Activated T-helper 2 cell treated with anti-CD3 and anti-CD28 coated beads, Interferon-gamma antibody, Interleukin-2, Interleukin-4, amounts not matched to agents 10 μg/mL and 5 μg/mL and 100 μg/mL, durations not matched to agents 14 hours and 24 hours and 36 hours (primary cell): ENCODE measurements around the gene ARF1. TPM values are rescaled to one million over a fixed set of nuclear protein-coding genes. Genes with fewer than 3 reads are reported as not detected.

Experiments
- DNase-seq: peaks from one replicate; pipeline ENCODE4 v3.0.0; 2021; ENCODE audit warnings: low spot score
- H3K27ac Mint-ChIP-seq: one replicate; pipeline ENCODE4 v1.8.0; 2021; ENCODE audit warnings: mixed read lengths
- H3K27me3 Mint-ChIP-seq: one replicate; pipeline ENCODE4 v1.8.0; 2021; ENCODE audit warnings: low read depth, mixed read lengths
- H3K36me3 Mint-ChIP-seq: one replicate; pipeline ENCODE4 v1.8.0; 2021; ENCODE audit warnings: low read depth, mixed read lengths
- H3K4me1 Mint-ChIP-seq: one replicate; pipeline ENCODE4 v1.8.0; 2021; ENCODE audit warnings: low read depth, mixed read lengths
- H3K4me3 Mint-ChIP-seq: one replicate; pipeline ENCODE4 v1.8.0; 2021; ENCODE audit warnings: low read depth, mild to moderate bottlenecking, moderate library complexity, mixed read lengths
- H3K9me3 Mint-ChIP-seq: one replicate; pipeline ENCODE4 v1.8.0; 2021; ENCODE audit warnings: mixed read lengths
- intact Hi-C: fragments of 100-400 bp; cut with micrococcal nuclease; formaldehyde crosslinking; loops from one replicate; pipeline ENCODE4 v1.15.1; 2023
- total RNA-seq: library from RNA; stranded (reverse); gene quantifications from 2 replicates; pipeline ENCODE4 v1.2.3, GENCODE V29; 2022

Gene ARF1
- total RNA-seq, 1 donor from 2014 or later: 410 TPM

DNA sequence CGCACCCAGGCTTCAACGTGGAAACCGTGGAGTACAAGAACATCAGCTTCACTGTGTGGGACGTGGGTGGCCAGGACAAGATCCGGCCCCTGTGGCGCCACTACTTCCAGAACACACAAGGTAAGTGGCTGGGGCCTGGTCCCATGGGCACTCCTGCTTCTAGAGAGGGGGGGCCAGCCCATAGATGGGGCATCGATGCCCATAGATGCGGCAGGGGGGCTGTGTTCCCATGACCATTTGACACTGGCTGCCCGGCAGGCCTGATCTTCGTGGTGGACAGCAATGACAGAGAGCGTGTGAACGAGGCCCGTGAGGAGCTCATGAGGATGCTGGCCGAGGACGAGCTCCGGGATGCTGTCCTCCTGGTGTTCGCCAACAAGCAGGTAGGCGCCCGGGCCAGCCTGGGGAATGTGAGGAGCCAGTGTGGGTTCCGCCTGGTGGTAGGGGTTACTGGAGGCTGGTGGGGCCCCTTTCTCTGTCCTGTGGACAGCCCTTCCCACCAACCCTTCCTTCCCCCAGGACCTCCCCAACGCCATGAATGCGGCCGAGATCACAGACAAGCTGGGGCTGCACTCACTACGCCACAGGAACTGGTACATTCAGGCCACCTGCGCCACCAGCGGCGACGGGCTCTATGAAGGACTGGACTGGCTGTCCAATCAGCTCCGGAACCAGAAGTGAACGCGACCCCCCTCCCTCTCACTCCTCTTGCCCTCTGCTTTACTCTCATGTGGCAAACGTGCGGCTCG is 15.0 kb downstream of the ARF1 start:
- peaks cover 8% of the 10 kb centered on the region for H3K4me1 Mint-ChIP-seq
- peaks cover 84% of the 10 kb centered on the region for H3K36me3 Mint-ChIP-seq
- no peak for DNase-seq
- peaks cover 17% of the 10 kb centered on the region for H3K9me3 Mint-ChIP-seq
- H3K27ac Mint-ChIP-seq: no peak overlapping the region
- no peaks in the 10 kb centered on the region for H3K27me3 Mint-ChIP-seq
- no peak overlapping the region for H3K4me3 Mint-ChIP-seq
- intact Hi-C loops: no loop called here

DNA sequence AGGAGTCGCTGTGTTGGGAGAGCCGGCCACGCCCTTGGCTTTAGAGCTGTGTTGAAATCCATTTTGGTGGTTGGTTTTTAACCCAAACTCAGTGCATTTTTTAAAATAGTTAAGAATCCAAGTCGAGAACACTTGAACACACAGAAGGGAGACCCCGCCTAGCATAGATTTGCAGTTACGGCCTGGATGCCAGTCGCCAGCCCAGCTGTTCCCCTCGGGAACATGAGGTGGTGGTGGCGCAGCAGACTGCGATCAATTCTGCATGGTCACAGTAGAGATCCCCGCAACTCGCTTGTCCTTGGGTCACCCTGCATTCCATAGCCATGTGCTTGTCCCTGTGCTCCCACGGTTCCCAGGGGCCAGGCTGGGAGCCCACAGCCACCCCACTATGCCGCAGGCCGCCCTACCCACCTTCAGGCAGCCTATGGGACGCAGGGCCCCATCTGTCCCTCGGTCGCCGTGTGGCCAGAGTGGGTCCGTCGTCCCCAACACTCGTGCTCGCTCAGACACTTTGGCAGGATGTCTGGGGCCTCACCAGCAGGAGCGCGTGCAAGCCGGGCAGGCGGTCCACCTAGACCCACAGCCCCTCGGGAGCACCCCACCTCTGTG is 15.9 kb downstream of the ARF1 start:
- peaks cover 74% of the 10 kb centered on the region for H3K36me3 Mint-ChIP-seq
- intact Hi-C loops: no loop called here
- no peak for DNase-seq
- peaks cover 17% of the 10 kb centered on the region for H3K9me3 Mint-ChIP-seq
- H3K27ac Mint-ChIP-seq: no peak overlapping the region
- H3K4me1 Mint-ChIP-seq: peaks cover 10% of the 10 kb centered on the region
- no peak overlapping the region for H3K4me3 Mint-ChIP-seq
- no peaks in the 10 kb centered on the region for H3K27me3 Mint-ChIP-seq

DNA sequence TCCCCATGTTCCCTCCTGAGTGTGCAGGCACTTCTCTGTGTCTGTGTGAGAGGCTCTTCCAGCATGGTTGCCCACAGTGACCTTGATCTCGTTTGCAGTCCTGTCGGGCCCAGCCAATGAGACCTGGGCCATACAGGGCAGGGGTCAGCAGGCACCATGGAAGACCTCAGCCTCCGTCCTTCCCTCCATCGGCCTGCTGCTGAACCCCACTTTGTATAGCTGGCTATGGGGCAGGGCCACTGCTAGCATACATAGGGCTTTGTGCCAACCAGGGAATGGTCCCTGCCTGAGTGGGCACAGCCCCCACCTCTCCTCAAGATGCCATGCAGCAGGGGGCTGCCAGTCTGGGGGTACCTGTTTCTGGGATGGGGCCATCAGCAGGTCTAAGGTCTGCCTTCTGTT is 16.8 kb downstream of the ARF1 start:
- H3K27me3 Mint-ChIP-seq: no peaks in the 10 kb centered on the region
- peaks cover 18% of the 10 kb centered on the region for H3K4me1 Mint-ChIP-seq
- H3K9me3 Mint-ChIP-seq: peaks cover 13% of the 10 kb centered on the region
- intact Hi-C loops: no loop called here
- H3K27ac Mint-ChIP-seq: no peak overlapping the region
- DNase-seq: no peak
- H3K36me3 Mint-ChIP-seq: peaks cover 68% of the 10 kb centered on the region
- H3K4me3 Mint-ChIP-seq: no peak overlapping the region

DNA sequence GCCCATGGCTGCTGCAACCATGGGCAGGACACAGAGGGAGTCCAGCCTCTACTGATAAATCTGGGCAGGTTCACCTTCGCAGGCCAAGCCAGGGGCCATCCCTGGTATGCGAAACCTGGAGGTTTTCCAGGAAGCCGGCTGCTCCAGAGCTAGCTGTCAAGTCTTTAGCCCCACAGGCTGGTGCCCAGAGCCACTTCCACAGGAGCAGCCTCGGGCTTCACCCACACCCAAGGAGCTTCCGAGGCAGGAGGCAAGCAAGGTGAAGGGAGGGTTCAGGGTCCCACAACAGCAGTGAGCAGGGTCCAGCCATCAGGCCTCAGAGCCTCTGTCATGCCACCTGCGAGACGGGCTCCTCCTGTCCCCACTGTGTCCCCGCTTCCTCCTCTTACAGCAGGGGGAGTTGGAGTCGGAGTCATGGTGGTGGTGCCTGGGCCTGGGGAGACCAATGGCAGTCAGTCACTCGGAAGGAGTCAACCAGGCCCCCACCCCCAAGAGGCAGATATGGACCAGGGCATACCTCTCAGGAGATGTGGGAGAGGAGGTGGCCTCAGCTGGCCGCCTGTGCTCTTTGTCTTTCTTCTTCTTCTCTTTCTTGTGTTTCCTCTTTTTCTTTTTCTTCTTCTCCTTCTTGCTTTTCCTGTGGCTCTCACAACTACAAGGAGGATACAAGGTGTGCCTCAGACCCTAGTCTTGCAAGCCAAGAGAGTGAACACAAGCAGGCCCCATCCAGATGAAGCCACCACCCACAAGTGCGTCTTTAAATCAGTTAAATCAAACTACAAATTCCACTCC is 18.5 kb downstream of the ARF1 start:
- Mint-ChIP-seq H3K4me3 (peak overlapping the region; percentile 61), H3K36me3 (peaks cover 54% of the 10 kb centered on the region), H3K4me1 (peaks cover 19% of the 10 kb centered on the region), H3K9me3 (no peaks in the 10 kb centered on the region), H3K27ac (peak overlapping the region; percentile 68), H3K27me3 (no peaks in the 10 kb centered on the region)
- no peak for DNase-seq
- intact Hi-C loops: loop anchor here (10.0 kb wide), 2 partner anchors 304 to 366 kb away; partner anchors contain the start of genes JMJD4, SNAP47 and TRIM11

DNA sequence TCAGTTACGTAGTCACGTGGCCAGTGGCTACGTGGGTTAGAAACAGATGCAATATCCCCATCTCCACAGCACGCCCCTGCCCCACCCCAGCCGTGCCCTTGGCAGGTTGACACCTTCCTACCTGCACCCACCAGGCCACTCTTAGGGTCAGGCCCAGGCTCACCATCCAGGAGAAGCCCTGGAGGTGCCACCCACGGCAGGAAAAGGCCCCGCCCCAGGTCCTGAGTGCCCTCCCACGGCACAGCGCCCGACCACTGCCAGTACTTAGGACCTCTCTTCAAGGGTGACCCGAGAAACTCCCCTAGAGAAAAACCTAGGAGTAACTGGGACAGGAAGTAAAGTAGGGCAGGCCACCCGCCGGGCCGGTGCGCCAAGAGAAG is 19.1 kb downstream of the ARF1 start:
- Mint-ChIP-seq H3K27me3 (no peaks in the 10 kb centered on the region), H3K36me3 (peaks cover 52% of the 10 kb centered on the region)
- intact Hi-C loops: loop anchor here (10.0 kb wide), 2 partner anchors 303 to 367 kb away; partner anchors contain the start of genes JMJD4, SNAP47 and TRIM11

DNA sequence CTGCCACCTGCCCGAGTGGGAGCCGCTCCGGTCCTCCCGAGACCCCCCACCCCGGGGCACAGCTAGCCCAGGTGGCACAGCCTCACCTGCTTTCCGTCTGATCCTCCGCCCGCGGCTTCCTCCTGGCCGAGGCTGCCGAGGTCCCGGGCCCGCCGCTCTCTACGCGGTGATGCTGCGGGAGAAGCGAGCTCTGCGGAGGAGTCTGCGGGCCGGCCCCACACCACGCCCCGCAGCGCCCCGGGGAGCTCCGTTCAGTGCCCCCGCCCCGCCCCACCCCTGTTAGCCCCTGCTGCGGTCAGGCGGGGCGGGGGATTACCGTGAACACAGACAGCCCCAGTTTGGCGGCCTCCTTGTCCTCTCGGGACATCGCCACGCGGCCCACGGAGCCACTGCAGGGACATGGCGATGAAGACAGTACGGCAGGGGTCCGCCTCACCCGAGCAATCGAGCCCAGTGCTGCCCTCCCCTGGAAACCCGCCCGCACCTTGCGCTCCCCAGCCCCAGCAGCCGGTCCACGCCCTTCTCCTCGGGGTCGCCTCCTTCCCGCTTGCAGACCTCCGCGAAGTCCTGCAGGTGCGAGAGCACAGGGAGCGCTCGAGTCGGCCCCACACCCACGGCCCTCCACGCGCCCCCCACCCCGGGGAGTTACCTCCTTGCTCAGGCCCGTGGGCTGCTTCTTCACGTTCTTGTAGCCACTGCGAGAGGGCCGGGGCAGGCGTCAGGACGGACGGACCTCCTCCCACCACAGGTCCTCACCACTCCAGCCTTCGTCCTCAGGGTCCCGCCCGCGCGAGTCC is 19.7 kb downstream of the ARF1 start:
- peak overlapping the region; percentile 77 for H3K4me3 Mint-ChIP-seq
- H3K27ac Mint-ChIP-seq: peak overlapping the region; percentile 46
- no peaks in the 10 kb centered on the region for H3K27me3 Mint-ChIP-seq
- peaks cover 22% of the 10 kb centered on the region for H3K4me1 Mint-ChIP-seq
- peak; percentile 47 for DNase-seq
- peaks cover 52% of the 10 kb centered on the region for H3K36me3 Mint-ChIP-seq
- intact Hi-C loops: loop anchor here (10.0 kb wide), 2 partner anchors 303 to 367 kb away; partner anchors contain the start of genes JMJD4, SNAP47 and TRIM11
- H3K9me3 Mint-ChIP-seq: no peaks in the 10 kb centered on the region

More for the DNA sequence above, 19.1 kb downstream of the ARF1 start:
- DNase-seq: no peak
- Mint-ChIP-seq H3K4me1 (peaks cover 22% of the 10 kb centered on the region), H3K27ac (peak overlapping the region; percentile 68), H3K9me3 (no peaks in the 10 kb centered on the region), H3K4me3 (peak overlapping the region; percentile 61)

DNA sequence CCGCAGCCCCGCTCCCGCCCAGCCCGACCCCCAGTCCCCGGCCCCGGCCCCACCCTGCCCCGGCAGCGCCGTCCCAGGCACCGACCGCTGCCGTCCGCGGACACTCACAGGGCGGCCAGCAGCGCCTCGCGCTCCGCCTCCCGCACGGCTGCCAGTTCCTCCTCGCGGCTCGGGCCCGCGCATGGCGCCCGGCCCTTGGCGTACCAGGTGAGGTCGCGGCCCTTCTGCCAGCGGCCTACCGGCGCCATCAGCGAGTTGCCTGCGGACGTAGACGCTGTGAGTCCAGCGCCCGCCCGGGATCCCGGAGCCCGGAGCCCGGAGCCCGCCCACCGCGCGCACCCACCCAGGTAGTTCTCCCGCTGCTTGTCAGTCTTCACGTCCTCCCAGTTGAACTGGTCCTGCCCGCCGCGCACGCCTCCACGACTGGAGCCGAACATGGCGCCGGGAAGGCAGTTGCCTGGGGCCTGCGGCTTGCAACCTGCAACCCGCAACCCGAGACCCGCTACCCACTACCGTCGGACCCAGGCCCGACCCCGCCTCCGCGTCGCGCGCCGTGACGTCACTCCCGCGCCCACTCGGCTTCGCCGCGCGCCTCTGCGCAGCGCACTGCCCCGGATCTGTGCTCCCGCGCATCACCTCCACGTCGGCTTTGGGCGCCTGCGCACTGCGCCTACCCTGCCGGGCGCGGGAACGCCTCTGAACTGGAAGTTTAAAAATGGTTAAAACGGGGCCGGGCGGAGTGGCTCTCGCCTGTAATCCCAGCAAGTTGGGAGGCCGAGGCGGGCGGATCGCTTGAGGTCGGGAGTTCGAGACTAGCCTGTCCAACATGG is 20.5 kb downstream of the ARF1 start, which contains the start of gene C1orf35:
Gene C1orf35 (minus strand): TSS at position 535 of the 830 bp plus-strand sequence. CDS start 98 bp downstream, at position 437.
- intact Hi-C loops: loop anchor here (1.0 to 10.0 kb wide), 5 partner anchors 21 to 368 kb away; partner anchors contain the start of genes ARF1, GUK1, JMJD4 and SNAP47
- Mint-ChIP-seq H3K27ac (peak within 1 kb of the TSS; percentile 90), H3K27me3 (no peaks in the 10 kb centered on the region), H3K4me1 (peaks cover 22% of the 10 kb centered on the region), H3K36me3 (peaks cover 44% of the 10 kb centered on the region), H3K9me3 (no peaks in the 10 kb centered on the region), H3K4me3 (peak within 1 kb of the TSS; percentile 91)
- peak; percentile 95 for DNase-seq

DNA sequence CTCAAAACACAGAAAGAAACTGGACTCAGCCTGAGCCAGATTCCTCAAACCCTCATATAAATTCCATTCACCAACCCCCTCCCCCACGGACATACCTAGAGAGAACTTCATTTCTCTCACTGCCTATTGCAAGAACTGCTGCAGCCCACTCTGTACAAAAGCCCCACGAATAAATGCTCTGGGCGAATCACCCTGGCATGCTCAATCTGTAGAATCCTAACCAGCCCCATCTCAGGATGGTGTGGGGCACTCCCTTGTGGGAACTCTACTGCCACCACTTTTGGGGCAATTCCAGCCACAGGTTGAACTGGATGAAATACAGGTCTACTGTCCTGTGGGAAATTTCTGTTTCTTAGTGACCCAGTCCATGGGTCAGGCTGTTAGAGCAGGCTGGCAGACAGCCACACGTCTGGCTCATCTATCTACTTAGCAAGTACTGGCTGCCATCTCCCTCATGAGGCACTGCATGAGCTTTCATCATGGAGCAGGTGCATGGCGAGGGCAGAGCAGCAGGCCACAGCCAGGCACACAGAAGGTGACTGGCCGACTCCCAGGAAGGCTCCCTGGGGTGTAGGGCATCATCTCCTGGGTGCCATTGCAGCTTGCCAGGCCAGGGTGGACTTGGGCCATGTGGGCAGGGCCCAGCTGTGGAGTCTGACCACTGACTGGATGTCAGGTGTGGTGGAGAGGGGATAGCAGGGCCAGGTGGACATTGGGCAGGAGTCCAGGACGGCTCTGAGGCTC is 22.2 kb downstream of the ARF1 start:
- Mint-ChIP-seq H3K27me3 (no peaks in the 10 kb centered on the region), H3K27ac (peak overlapping the region; percentile 73), H3K4me3 (peak overlapping the region; percentile 69), H3K36me3 (peaks cover 29% of the 10 kb centered on the region), H3K9me3 (no peaks in the 10 kb centered on the region), H3K4me1 (peaks cover 29% of the 10 kb centered on the region)
- no peak for DNase-seq
- intact Hi-C loops: loop anchor here (10.0 kb wide), 2 partner anchors 300 to 370 kb away; partner anchors contain the start of genes JMJD4, SNAP47 and TRIM11

DNA sequence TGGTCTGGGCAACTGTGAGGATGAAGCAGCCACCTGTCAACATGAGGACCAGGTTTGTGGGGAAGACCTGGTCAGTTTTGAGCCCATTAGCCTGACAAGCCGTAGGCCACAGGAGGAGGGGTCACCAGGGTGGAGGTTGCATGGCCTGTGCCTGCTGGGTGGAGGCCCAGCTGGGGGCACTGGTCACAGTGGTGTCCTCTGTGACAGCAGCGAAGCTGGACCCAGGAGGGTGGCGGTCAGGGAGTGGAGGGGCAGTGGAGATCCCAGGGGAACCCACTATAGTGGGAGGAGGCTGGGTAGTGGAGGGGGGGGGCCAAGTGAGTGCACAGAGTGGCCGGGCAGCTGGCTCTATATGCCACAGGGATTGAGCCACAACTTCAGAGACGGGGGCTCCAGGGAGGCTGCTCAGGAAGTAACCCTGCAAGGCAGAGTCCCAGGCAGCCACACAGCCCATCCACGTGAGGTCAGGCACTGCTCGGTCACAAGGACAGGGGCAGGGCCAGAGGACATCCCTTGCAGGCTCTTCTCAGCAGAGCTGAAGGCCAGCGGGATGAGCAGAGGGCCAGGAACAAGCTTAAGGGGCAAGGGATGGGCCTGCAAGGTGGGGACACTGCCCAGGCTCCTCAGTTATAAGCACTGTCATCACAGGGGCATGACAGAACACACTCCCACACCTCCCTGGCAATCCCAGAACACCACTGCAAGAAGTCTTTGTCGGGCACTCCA is 22.9 kb downstream of the ARF1 start:
- no peaks in the 10 kb centered on the region for H3K9me3 Mint-ChIP-seq
- H3K4me1 Mint-ChIP-seq: peaks cover 35% of the 10 kb centered on the region
- intact Hi-C loops: loop anchor here (10.0 kb wide), 2 partner anchors 299 to 371 kb away; partner anchors contain the start of genes JMJD4, SNAP47 and TRIM11
- no peaks in the 10 kb centered on the region for H3K27me3 Mint-ChIP-seq
- peaks cover 22% of the 10 kb centered on the region for H3K36me3 Mint-ChIP-seq
- no peak for DNase-seq
- no peak overlapping the region for H3K4me3 Mint-ChIP-seq
- no peak overlapping the region for H3K27ac Mint-ChIP-seq

DNA sequence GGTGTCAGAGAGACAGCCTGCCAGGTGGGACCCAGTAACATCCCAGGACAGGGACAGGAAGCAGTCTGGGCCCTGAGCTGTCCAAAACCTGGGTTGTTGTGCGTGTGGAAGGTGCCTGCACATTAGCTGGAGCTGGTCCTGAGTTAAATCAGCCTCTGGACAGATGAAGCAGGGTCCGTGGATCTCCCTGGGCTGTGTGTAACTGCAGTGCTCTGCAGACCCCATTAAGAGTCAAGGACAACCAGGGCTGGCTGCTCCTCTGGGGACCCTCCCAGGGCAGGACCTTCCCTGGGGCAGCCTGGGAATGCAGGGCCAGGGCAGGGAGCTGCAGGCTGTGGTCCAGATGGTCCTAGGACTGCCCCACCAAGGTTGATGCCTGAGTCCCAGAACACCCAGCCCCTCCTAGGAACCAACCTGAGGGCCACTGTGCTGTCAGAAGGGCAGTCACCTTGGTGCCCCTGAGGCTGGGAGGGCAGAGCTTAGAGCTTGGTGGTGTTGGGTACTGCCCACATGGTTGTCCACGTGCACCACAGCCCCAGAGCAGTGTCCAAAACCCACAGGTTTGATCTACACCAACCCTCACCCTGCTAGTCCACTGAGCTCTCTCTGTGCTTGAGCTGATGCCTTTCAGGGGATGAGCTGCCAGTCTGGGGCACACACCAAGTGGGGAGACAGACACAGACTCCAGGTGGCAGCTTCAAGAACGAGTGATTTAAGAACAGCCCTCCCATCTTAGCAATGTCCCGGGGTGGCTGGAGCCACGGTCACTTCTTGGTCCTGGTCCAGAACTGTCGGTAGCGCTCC is 23.7 kb downstream of the ARF1 start:
- H3K4me1 Mint-ChIP-seq: peaks cover 35% of the 10 kb centered on the region
- intact Hi-C loops: loop anchor here (10.0 kb wide), 2 partner anchors 299 to 371 kb away; partner anchors contain the start of genes JMJD4, SNAP47 and TRIM11
- no peak overlapping the region for H3K27ac Mint-ChIP-seq
- peak overlapping the region; percentile 54 for H3K4me3 Mint-ChIP-seq
- H3K36me3 Mint-ChIP-seq: peaks cover 16% of the 10 kb centered on the region
- DNase-seq: no peak
- H3K27me3 Mint-ChIP-seq: no peaks in the 10 kb centered on the region
- H3K9me3 Mint-ChIP-seq: no peaks in the 10 kb centered on the region
